Measurements from ENCODE around the gene RNF40. TPM values are rescaled to one million over a fixed set of nuclear protein-coding genes. Genes with fewer than 3 reads are reported as not detected.
A peak's percentile ranks its signal among the peaks of the same experiment; 100 is the strongest.

The RNF40 gene
- total RNA-seq, 4 donors from 2014 or later = 45.0 to 115 (median 73.0) TPM

- peak in 1 of 3 donors; percentile 34 for DNase-seq
- no peak for TF ChIP-seq POLR2A (IDR thresholded peaks at IDR 0.05)
- no peak for TF ChIP-seq CTCF (IDR thresholded peaks at IDR 0.05)
- Histone ChIP-seq H3K4me3 (no peak overlapping the region), H3K27ac (no peak overlapping the region), H3K36me3 (peaks cover 0 to 33% (median 0%) of the 10 kb centered on the region in 3 donors), H3K9me3 (no peaks in the 10 kb centered on the region), H3K27me3 (no peaks in the 10 kb centered on the region), H3K4me1 (peaks cover 0 to 20% (median 6%) of the 10 kb centered on the region in 4 donors)
These were observed 15.6 kb downstream of the RNF40 start for GRCh38 chr16:30777591-30778297.

- peaks cover 0 to 20% (median 6%) of the 10 kb centered on the region in 4 donors for H3K4me1 ChIP-seq
- no peak for DNase-seq
- no peak overlapping the region for H3K27ac ChIP-seq
- no peak overlapping the region for H3K4me3 ChIP-seq
- H3K9me3 ChIP-seq = no peaks in the 10 kb centered on the region
- TF ChIP-seq CTCF (IDR thresholded peaks at IDR 0.05) (no peak), POLR2A (IDR thresholded peaks at IDR 0.05) (no peak)
- H3K36me3 ChIP-seq = peaks cover 0 to 33% (median 0%) of the 10 kb centered on the region in 3 donors
- H3K27me3 ChIP-seq = no peaks in the 10 kb centered on the region
These were observed 16.6 kb downstream of the RNF40 start for GRCh38 chr16:30778549-30779244.

- DNase-seq = no peak
- peaks cover 0 to 16% (median 6%) of the 10 kb centered on the region in 4 donors for H3K4me1 ChIP-seq
- H3K36me3 ChIP-seq = peaks cover 0 to 30% (median 0%) of the 10 kb centered on the region in 3 donors
These were observed 17.5 kb downstream of the RNF40 start for GRCh38 chr16:30779596-30779995.

GRCh38 chr16:30780021-30780420 lies 17.9 kb downstream of the RNF40 start:
- no peak overlapping the region for H3K4me3 ChIP-seq
- no peak overlapping the region for H3K27ac ChIP-seq
- peaks cover 0 to 11% (median 2%) of the 10 kb centered on the region in 4 donors for H3K4me1 ChIP-seq
- TF ChIP-seq CTCF (IDR thresholded peaks at IDR 0.05) (no peak), POLR2A (IDR thresholded peaks at IDR 0.05) (no peak)
- no peak for DNase-seq
- no peaks in the 10 kb centered on the region for H3K27me3 ChIP-seq
- H3K36me3 ChIP-seq = peaks cover 0 to 29% (median 0%) of the 10 kb centered on the region in 3 donors
- no peaks in the 10 kb centered on the region for H3K9me3 ChIP-seq

More at GRCh38 chr16:30779596-30779995, 17.5 kb downstream of the RNF40 start:
- TF ChIP-seq CTCF (IDR thresholded peaks at IDR 0.05) = no peak
- TF ChIP-seq POLR2A (IDR thresholded peaks at IDR 0.05) = no peak
- Histone ChIP-seq H3K4me3 (no peak overlapping the region), H3K27ac (no peak overlapping the region), H3K9me3 (no peaks in the 10 kb centered on the region), H3K27me3 (no peaks in the 10 kb centered on the region)

- Histone ChIP-seq H3K36me3 (peaks cover 0 to 29% (median 0%) of the 10 kb centered on the region in 3 donors), H3K4me3 (no peak overlapping the region), H3K27me3 (no peaks in the 10 kb centered on the region), H3K9me3 (no peaks in the 10 kb centered on the region), H3K4me1 (peaks cover 0 to 13% (median 0%) of the 10 kb centered on the region in 4 donors), H3K27ac (no peak overlapping the region)
- TF ChIP-seq CTCF (IDR thresholded peaks at IDR 0.05) = no peak
- no peak for TF ChIP-seq POLR2A (IDR thresholded peaks at IDR 0.05)
- DNase-seq = no peak
These were observed 18.4 kb downstream of the RNF40 start for GRCh38 chr16:30780549-30780948.

All from Peyer's patch (tissue), 4 donors.